B cell (primary cell): ENCODE data around the gene MYO1C. TPM values are rescaled to one million over a fixed set of nuclear protein-coding genes. Genes with fewer than 3 reads are reported as not detected.
A peak's percentile ranks its signal among the peaks of the same experiment; 100 is the strongest.

Source experiments
- ATAC-seq: fragments of 200-7000 bp; cut with Tn5 transposase; one replicate; pipeline ENCODE4 v1.10.0; 2021; ENCODE audit warnings: low read depth, mild to moderate bottlenecking, moderate number of reproducible peaks, moderate library complexity
- CTCF ChIA-PET: fragments of 350-600 bp; sonication (Branson Sonifier 250); formaldehyde crosslinking; loops from one replicate; lab custom pipeline; 2021; ENCODE audit warnings: antibody characterized with exemption, inconsistent platforms; lab: Charles Lee
- POLR2A ChIA-PET: fragments of 350-600 bp; sonication (Branson Sonifier 250); formaldehyde crosslinking; loops from one replicate; lab custom pipeline; 2021; ENCODE audit warnings: antibody characterized with exemption; lab: Charles Lee
- DNase-seq: peaks from one replicate; pipeline ENCODE4 v3.0.0; 2013
- H2AFZ ChIP-seq: 2 replicates; pipeline ENCODE4 v1.6.1; 2012; ENCODE audit warnings: mild to moderate bottlenecking, low read depth, low read length; ENCODE audit not compliant: insufficient read depth, poor library complexity, severe bottlenecking
- H3K27ac ChIP-seq, 2 donors: 1 replicate in 1 of 2; 2 replicates in 1 of 2; pipeline ENCODE4 v1.5.1; 2012 to 2013; ENCODE audit warnings: low read length in 2 of 2, mild to moderate bottlenecking in 2 of 2, moderate library complexity in 1 of 2
- H3K27me3 ChIP-seq, 4 experiments: fragments of 200-600 bp in 1 of 4; sonication (generic) in 1 of 4; replicated peaks in 1 of 4; 1 replicate in 2 of 4; 2 replicates in 2 of 4; pipeline versions ENCODE4 v1.6.1 to v1.7.0; 2013 to 2016; ENCODE audit warnings: low read length in 3 of 4, mild to moderate bottlenecking in 2 of 4, mixed read lengths in 1 of 4, moderate library complexity in 1 of 4; ENCODE audit not compliant: insufficient read depth in 4 of 4, control insufficient read depth in 3 of 4; ENCODE audit errors: control extremely low read depth in 1 of 4
- H3K36me3 ChIP-seq, 2 experiments: replicated peaks in 1 of 2; 1 replicate in 1 of 2; 2 replicates in 1 of 2; pipeline versions ENCODE4 v1.6.1 to v1.7.1; 2013; ENCODE audit warnings: low read length in 1 of 2; ENCODE audit not compliant: insufficient read depth in 2 of 2, control insufficient read depth in 1 of 2; ENCODE audit errors: control extremely low read depth in 1 of 2, extremely low read depth in 1 of 2
- H3K4me1 ChIP-seq, 2 donors: fragments of 200-600 bp in 1 of 2; sonication (generic) in 1 of 2; 1 replicate in 1 of 2; 2 replicates in 1 of 2; pipeline versions ENCODE4 v1.5.1 to v1.6.1; 2013 to 2017; ENCODE audit warnings: low read length in 2 of 2; ENCODE audit not compliant: control insufficient read depth in 2 of 2, insufficient read depth in 2 of 2
- H3K4me2 ChIP-seq: replicated peaks from 2 replicates; pipeline ENCODE3; 2012; ENCODE audit warnings: mild to moderate bottlenecking, low read depth, low read length; ENCODE audit not compliant: poor library complexity, severe bottlenecking
- H3K4me3 ChIP-seq, 5 experiments: fragments of 200-600 bp in 1 of 5; sonication (generic) in 1 of 5; 1 replicate in 3 of 5; 2 replicates in 2 of 5; pipeline versions ENCODE4 v1.5.1 to v1.7.0; 2011 to 2016; ENCODE audit warnings: low read length in 4 of 5, mild to moderate bottlenecking in 4 of 5, low read depth in 2 of 5, control low read depth in 1 of 5, moderate library complexity in 1 of 5; ENCODE audit not compliant: insufficient read depth in 1 of 5; ENCODE audit errors: control extremely low read depth in 1 of 5, extremely low read depth in 1 of 5
- H3K79me2 ChIP-seq: fragments of 200-600 bp; sonication (generic); one replicate; pipeline ENCODE4 v1.6.0; 2016; ENCODE audit warnings: low read length; ENCODE audit not compliant: control insufficient read depth, insufficient read depth
- H3K9ac ChIP-seq: fragments of 200-600 bp; sonication (generic); 2 replicates; pipeline ENCODE4 v1.6.1; 2017; ENCODE audit warnings: mild to moderate bottlenecking, low read length, moderate library complexity
- H3K9me3 ChIP-seq, 3 donors: one replicate each; pipeline versions ENCODE4 v1.6.1 to v1.7.1; 2013; ENCODE audit warnings: low read length in 2 of 3; ENCODE audit not compliant: control insufficient read depth in 2 of 3, insufficient read depth in 1 of 3; ENCODE audit errors: control extremely low read depth in 1 of 3
- H4K20me1 ChIP-seq: 2 replicates; pipeline ENCODE4 v1.6.0; 2012; ENCODE audit warnings: mild to moderate bottlenecking, low read length; ENCODE audit not compliant: insufficient read depth, control insufficient read depth, poor library complexity, severe bottlenecking
- H3K27ac Mint-ChIP-seq: one replicate; pipeline ENCODE4 v1.8.0; 2021; ENCODE audit warnings: mixed read lengths
- H3K27me3 Mint-ChIP-seq: one replicate; pipeline ENCODE4 v1.8.0; 2021; ENCODE audit warnings: mixed read lengths
- H3K4me1 Mint-ChIP-seq: one replicate; pipeline ENCODE4 v1.8.0; 2021; ENCODE audit warnings: mixed read lengths
- H3K4me3 Mint-ChIP-seq: one replicate; pipeline ENCODE4 v1.8.0; 2021; ENCODE audit warnings: mixed read lengths
- H3K9me3 Mint-ChIP-seq: one replicate; pipeline ENCODE4 v1.8.0; 2022; ENCODE audit warnings: mixed read lengths; ENCODE audit not compliant: insufficient read depth
- EZH2 ChIP-seq: IDR thresholded peaks from 2 replicates; pipeline ENCODE4 v1.6.1; 2012; ENCODE audit warnings: borderline replicate concordance, low read depth, mild to moderate bottlenecking, moderate library complexity, low read length; ENCODE audit not compliant: insufficient read depth, poor library complexity, severe bottlenecking
- WGBS: methylation state at CpG from one replicate; pipeline ENCODE4 v1.1.5; 2013; ENCODE audit warnings: missing lambda C conversion rate; ENCODE audit not compliant: insufficient coverage; 5-methylcytosine and 5-hydroxymethylcytosine counted together
- intact Hi-C: fragments of 100-400 bp; cut with micrococcal nuclease; formaldehyde crosslinking; loops from one replicate; pipeline ENCODE4 v1.10.0; 2022
- polyA plus RNA-seq: library from polyadenylated mRNA; depleted of rRNA; stranded (reverse); fragments of >200 nt; gene quantifications from 2 replicates; pipeline ENCODE4 v1.2.3, GENCODE V29; 2012
- total RNA-seq, 2 donors: library from RNA; stranded (reverse); fragments of 120-200 nt in 1 of 2; gene quantifications; 1 replicate in 1 of 2; 2 replicates in 1 of 2; pipeline versions ENCODE4 v1.2.3 to v1.2.4, GENCODE V29; 2013 to 2022
- TF ChIP-seq, protein P1 (sequence below): fragments of 200-600 bp; IDR thresholded peaks from one replicate; pipeline ENCODE4 v1.8.0; 2022; ENCODE audit warnings: antibody characterized with exemption, mild to moderate bottlenecking

MYO1C gene
- total and polyA plus RNA-seq, 2 donors (not counting 1 experiment from before 2014, with no cell fraction given), result 54.7 to 81.7 TPM

DNA sequence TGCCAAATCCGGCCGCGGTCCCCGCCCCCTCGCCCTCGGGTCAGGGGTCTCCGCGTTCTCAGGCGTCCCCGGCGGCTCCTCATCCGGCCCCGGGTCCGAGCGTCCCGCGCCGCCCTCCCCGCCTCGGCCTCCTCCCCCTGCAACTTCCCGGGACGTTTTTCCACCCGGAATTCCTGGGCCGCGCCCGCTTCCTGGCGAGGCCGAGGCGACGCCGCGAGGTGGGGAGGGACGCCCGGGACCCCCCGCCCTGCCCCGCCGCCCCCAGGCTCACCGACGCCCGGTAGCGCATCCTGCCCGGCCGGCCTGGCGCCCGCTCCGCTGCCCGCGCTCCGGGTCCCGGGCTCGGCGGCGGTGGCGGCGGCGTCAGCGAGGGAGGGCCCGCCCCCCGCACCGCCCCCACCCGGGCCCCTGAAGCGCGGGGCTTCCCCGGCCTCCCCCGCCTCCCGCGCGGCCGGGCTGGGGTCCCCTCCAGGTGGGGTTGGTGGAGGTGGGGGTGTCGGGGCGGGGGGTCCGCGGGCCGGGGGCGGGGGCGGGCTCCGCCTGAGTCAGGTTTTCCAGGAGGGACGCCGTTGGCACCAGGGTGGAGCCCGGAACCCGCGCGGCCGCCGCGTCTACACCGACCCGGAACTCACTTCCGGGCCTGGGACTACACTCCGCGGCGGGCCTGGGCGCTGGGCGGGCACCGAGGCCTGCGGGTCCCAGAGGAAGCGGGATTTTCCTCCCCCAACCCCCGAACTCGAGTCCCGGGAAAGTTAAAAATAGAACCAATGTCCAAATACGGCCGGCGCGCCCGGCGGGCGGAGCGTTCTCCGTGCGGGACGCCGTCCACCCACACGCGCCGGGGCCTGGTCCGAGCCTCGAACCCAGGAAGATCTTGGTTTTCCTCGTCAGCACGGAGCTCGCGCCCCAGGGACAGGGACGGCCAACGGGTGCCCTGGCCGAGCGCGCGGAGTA is 6.8 kb downstream of the MYO1C start:
- peak overlapping the region; percentile 98 for H3K27ac Mint-ChIP-seq
- peaks cover 26% of the 10 kb centered on the region for H3K79me2 ChIP-seq
- peak overlapping the region; percentile 89 for H3K9ac ChIP-seq
- peak overlapping the region; percentile 98 for H3K4me2 ChIP-seq
- peak overlapping the region; percentile 90 to 95 for H3K27ac ChIP-seq
- peak overlapping the region; percentile 42 for H2AFZ ChIP-seq
- H3K9me3 Mint-ChIP-seq, result no peaks in the 10 kb centered on the region
- CTCF ChIA-PET, result interaction anchor here (0.7 to 3.6 kb wide), 7 partner anchors 11 to 120 kb away, joined by 3 to 23 read pairs (median 5); partner anchors contain the start of genes CRK and INPP5K
- peaks cover 38% of the 10 kb centered on the region for H3K4me1 Mint-ChIP-seq
- under 1% methylated on average over 107 of the region's 127 CpGs for WGBS
- H3K4me3 Mint-ChIP-seq, result peak overlapping the region; percentile 95
- ATAC-seq (peak; percentile 19), DNase-seq (peak; percentile 69)
- H3K4me1 ChIP-seq, result peaks cover 18 to 47% of the 10 kb centered on the region in 2 donors
- peaks cover 26% of the 10 kb centered on the region for H4K20me1 ChIP-seq
- TF ChIP-seq, protein P1, sequence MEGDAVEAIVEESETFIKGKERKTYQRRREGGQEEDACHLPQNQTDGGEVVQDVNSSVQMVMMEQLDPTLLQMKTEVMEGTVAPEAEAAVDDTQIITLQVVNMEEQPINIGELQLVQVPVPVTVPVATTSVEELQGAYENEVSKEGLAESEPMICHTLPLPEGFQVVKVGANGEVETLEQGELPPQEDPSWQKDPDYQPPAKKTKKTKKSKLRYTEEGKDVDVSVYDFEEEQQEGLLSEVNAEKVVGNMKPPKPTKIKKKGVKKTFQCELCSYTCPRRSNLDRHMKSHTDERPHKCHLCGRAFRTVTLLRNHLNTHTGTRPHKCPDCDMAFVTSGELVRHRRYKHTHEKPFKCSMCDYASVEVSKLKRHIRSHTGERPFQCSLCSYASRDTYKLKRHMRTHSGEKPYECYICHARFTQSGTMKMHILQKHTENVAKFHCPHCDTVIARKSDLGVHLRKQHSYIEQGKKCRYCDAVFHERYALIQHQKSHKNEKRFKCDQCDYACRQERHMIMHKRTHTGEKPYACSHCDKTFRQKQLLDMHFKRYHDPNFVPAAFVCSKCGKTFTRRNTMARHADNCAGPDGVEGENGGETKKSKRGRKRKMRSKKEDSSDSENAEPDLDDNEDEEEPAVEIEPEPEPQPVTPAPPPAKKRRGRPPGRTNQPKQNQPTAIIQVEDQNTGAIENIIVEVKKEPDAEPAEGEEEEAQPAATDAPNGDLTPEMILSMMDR, result no peak
- no peak for TF ChIP-seq EZH2
- H3K36me3 ChIP-seq, result peaks cover 0 to 23% of the 10 kb centered on the region in 2 experiments
- no peaks in the 10 kb centered on the region for H3K9me3 ChIP-seq
- H3K27me3 ChIP-seq, result no peaks in the 10 kb centered on the region
- intact Hi-C loops, result loop anchor here (1.0 to 5.0 kb wide), 5 partner anchors 11 to 288 kb away; partner anchors contain the start of gene CRK
- no peaks in the 10 kb centered on the region for H3K27me3 Mint-ChIP-seq
- POLR2A ChIA-PET, result interaction anchor here (1.2 to 3.9 kb wide), 4 partner anchors 11 to 305 kb away, joined by 3 to 24 read pairs (median 16); partner anchors contain the start of gene INPP5K
- H3K4me3 ChIP-seq, result peak overlapping the region; percentile 45 to 84 (median 78)
